Prostate gland (tissue), 2 donors: Measurements from ENCODE around the gene POU3F3. TPM values are rescaled to one million over a fixed set of nuclear protein-coding genes. Genes with fewer than 3 reads are reported as not detected.

Experiments
- DNase-seq: peaks from one replicate; pipeline ENCODE4 v3.0.0-alpha.2; 2019; ENCODE audit warnings: low spot score
- H3K27ac ChIP-seq, 2 donors: fragments of 200-600 bp; sonication (generic); 2 replicates each; pipeline ENCODE4 v1.5.1; 2017 to 2019
- H3K27me3 ChIP-seq: fragments of 200-600 bp; sonication (generic); replicated peaks from 2 replicates; pipeline ENCODE4 v1.5.1; 2019; ENCODE audit not compliant: insufficient read depth
- H3K36me3 ChIP-seq, 2 donors: fragments of 200-600 bp; sonication (generic); 1 replicate in 1 of 2; 2 replicates in 1 of 2; pipeline versions ENCODE4 v1.5.1 to v1.8.1; 2017 to 2019
- H3K4me1 ChIP-seq: fragments of 200-600 bp; sonication (generic); replicated peaks from 2 replicates; pipeline ENCODE4 v1.5.1; 2019
- H3K4me3 ChIP-seq, 2 donors: fragments of 200-600 bp; sonication (generic); 2 replicates each; pipeline ENCODE4 v1.5.1; 2017 to 2019
- H3K9me3 ChIP-seq: fragments of 200-600 bp; sonication (generic); 2 replicates; pipeline ENCODE4 v1.5.1; 2017
- CTCF ChIP-seq, 4 experiments: fragments of 200-600 bp in 2 of 4; fragments of 450-650 bp in 2 of 4; sonication (generic) in 2 of 4; IDR thresholded peaks; 1 replicate in 3 of 4; 2 replicates in 1 of 4; pipeline ENCODE4 v1.5.1; 2016 to 2019; ENCODE audit warnings: antibody characterized with exemption in 4 of 4, mild to moderate bottlenecking in 2 of 4, moderate library complexity in 2 of 4
- POLR2A ChIP-seq: fragments of 450-650 bp; IDR thresholded peaks from one replicate; pipeline ENCODE4 v1.6.1; 2016; ENCODE audit warnings: antibody characterized with exemption, mild to moderate bottlenecking
- POLR2AphosphoS5 ChIP-seq: sonication (generic); formaldehyde crosslinking; IDR thresholded peaks from one replicate; pipeline ENCODE4 v1.6.1; 2017; ENCODE audit warnings: antibody characterized with exemption
- WGBS: methylation state at CpG from one replicate; pipeline ENCODE4 v1.1.5; 2018; 5-methylcytosine and 5-hydroxymethylcytosine counted together
- intact Hi-C: fragments of 100-400 bp; cut with DNase I; formaldehyde crosslinking; loops from one replicate; pipeline ENCODE4 v1.14.2; 2022
- small RNA-seq, 2 donors: library from RNA; depleted of rRNA; stranded (forward); fragments of <200 nt; gene quantifications; one replicate each; pipeline ENCODE3, GENCODE V24; 2016
- total RNA-seq, 2 donors: library from RNA; depleted of rRNA; stranded (reverse); fragments of >200 nt; gene quantifications; one replicate each; pipeline ENCODE4 v1.1.0, GENCODE V29; 2016

POU3F3 gene
- total RNA-seq, 2 donors from 2014 or later, result 2.2 TPM; not detected in 1

- TF ChIP-seq POLR2A, result no peak
- no peak for TF ChIP-seq CTCF (IDR thresholded peaks at IDR 0.05)
- TF ChIP-seq POLR2AphosphoS5, result no peak
- Histone ChIP-seq H3K9me3 (no peaks in the 10 kb centered on the region), H3K27me3 (no peaks in the 10 kb centered on the region), H3K36me3 (no peaks in the 10 kb centered on the region), H3K4me1 (no peaks in the 10 kb centered on the region), H3K4me3 (no peak overlapping the region), H3K27ac (no peak overlapping the region)
- DNase-seq, result no peak
- intact Hi-C loops, result no loop called here
- WGBS, result 62% methylated on average over 14 of the region's 14 CpGs
Measured at GRCh38 chr2:104901037-104901881, 47.3 kb downstream of the POU3F3 start.

- Histone ChIP-seq H3K27me3 (no peaks in the 10 kb centered on the region), H3K4me3 (no peak overlapping the region), H3K9me3 (no peaks in the 10 kb centered on the region), H3K27ac (no peak overlapping the region), H3K36me3 (no peaks in the 10 kb centered on the region), H3K4me1 (no peaks in the 10 kb centered on the region)
- intact Hi-C loops, result no loop called here
- TF ChIP-seq POLR2AphosphoS5 (no peak), POLR2A (no peak)
- WGBS, result 55% methylated on average over 6 of the region's 6 CpGs
- DNase-seq, result no peak
Measured at GRCh38 chr2:104902317-104902716, 48.4 kb downstream of the POU3F3 start.

Small RNA genes within 50 kb of the gene (small RNA-seq; reads per million reads assigned to genes)
- 0 reads per million in 2 donors for gene AC018730.1

Other genes with a start within 250 kb of the POU3F3 start
- gene MRPS9, start 184.0 kb downstream of the POU3F3 start, total RNA-seq, result 10 to 100 TPM; 18.1 to 24.9 TPM